Amygdala (tissue), 56 donors: ENCODE data around the gene RALGPS1.

Source experiments
- DNase-seq, 56 donors: peaks; one replicate each; lab custom pipeline; 2025; lab: John Stamatoyannopoulos, UW

Gene RALGPS1

DNA sequence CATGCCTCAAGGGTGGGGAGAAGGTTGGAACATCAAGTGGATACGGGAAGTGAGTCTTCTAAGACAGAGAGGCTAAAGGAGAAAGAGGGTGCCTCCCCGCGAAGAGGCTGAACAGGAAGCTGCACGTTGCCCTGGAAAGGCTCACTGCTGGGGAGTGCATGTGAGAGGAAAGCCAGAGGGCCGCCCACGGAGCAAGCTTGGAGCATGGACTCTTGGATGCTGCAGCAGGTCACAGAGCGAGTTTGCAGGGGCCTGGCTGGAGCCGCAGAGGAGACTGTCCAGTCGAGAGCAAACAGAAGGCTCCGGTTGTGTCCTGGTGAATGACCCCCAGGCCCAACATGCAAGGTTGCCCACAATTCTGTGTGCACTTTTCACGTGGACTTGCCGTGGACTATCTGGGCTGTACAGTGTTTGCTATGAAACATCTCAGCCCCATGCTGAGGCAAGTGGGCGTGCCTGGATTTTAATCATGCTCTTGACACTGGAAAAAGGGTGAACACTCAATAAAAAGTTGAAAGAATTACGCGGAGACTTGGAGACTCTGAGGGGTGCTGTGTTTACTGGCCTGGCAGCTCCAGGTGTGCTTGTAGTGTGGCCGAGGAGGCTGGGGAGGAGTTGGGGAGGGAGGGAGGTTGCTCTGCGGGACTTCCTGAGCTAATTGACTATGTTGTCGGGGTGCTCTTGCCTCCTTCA is 295.5 kb downstream of the RALGPS1 start:
- DNase-seq = no peak

DNA sequence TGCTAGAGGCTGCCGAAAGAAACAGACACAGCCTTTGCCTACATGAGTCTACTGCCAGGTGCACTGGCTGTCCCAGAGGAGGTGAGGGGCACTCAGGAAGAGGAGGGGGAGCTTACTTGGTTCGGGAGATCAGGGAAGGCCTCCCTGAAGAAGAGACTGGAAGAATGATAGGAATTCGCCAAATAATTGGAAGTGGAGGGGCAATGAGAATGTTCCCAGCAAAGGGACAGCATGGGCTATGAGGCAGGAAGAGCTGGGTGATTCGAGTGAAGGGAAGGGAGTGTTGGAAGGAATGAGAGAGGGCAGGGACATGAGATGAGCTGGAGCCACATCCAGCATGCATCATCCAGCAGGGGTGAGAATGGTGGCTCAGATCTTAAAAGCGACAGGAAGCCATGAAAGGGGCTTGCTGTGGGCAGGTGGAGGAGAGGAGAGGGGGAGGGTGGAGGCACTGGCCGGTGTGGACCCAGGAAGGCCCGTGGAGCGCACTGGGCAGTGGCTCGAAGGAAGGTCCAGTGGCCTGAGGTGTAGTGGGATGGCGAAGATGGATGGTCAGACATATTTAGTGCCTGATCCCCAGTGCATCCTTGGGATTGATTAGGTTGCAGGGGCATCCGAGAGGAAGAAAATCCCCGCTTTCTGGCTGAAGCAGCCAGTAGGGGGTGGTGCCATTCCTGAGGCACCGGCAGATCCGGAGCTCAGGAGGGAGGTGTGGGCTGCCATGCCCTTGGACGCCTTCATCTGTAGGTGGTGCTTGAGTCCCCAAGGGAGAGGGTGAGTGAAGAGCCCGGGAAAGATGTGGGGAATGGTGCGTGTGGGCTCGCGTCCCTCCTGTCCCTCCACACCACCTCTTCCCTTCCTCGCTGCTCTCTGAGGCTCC is 296.5 kb downstream of the RALGPS1 start:
- no peak for DNase-seq

DNA sequence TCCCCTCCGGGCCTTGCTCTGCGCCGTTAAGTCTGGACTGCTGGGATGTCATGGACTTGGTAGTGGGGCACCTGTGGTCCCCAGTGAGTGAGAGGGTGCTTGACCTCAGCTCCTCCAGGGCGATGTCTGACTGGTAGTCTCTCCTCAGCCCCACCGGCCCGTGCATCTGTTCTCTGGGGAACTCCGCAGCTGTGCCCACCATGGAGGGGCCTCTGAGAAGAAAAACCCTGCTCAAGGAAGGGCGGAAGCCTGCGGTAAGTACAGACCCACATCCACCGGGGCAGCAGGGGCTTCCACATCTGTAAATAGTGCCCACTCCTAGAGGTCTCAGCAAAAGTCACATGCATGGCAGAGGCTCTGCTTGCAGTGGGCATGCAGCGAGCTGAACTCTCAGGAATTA is 297.4 kb downstream of the RALGPS1 start:
- DNase-seq = no peak

- no peak for DNase-seq
Measured at GRCh38 chr9:127212453-127212852, 297.9 kb downstream of the RALGPS1 start.

GRCh38 chr9:127213859-127214258 is 299.3 kb downstream of the RALGPS1 start:
- DNase-seq = no peak

- DNase-seq = peak in 14 of 56 donors; percentile 4 to 57 (median 20)
Measured at GRCh38 chr9:127214421-127215267, 300.1 kb downstream of the RALGPS1 start.

DNA sequence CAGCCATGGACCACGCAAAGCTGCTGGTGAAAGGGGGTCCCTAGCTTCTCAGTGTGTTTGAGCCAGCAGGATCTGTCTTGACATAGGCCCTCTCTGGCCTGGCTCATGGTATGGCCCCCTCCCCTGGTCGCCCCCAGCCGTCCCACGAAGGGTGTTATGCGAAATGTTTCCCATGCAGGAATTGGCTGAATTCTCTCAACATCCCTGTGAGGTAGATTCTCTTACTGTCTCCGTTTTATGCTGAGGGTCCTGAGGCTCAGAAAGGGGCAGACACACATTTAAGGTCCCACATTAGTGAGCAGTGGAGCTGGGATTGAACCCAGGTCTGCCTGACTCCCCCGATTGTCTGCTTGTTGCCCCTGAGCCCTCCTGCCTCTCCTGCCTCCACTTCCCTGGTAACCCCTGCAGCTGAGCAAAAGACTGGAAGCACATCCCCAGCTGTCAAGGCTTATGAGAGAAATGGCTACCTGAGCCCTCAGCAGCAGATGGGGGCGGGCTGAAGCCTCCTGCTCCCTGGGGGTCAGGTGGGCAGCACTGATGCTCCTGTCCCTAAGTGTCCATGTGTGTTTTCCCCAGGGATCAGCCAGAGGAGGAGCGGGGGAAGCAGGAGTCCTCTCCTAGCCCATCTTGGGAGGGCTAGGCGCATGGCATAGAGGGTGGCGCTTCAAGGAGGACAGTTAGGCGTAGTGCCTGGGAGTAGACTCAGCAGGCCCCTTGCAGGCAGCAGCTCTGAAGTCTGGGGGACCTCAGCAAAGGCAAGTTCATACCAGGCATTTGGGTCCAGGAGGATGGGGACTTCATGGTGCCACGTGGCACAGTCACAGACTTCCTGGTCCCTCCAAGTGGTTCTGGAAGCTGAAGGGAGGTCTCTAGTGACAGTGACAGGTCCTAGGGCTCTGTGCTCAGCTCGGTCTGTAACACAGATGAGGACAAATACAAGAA is 301.0 kb downstream of the RALGPS1 start:
- no peak for DNase-seq

GRCh38 chr9:127216210-127216887 is 301.8 kb downstream of the RALGPS1 start:
- DNase-seq = no peak

GRCh38 chr9:127216888-127217217 is 302.3 kb downstream of the RALGPS1 start:
- DNase-seq = no peak

- DNase-seq = no peak
Measured at GRCh38 chr9:127218818-127219217, 304.2 kb downstream of the RALGPS1 start.

DNA sequence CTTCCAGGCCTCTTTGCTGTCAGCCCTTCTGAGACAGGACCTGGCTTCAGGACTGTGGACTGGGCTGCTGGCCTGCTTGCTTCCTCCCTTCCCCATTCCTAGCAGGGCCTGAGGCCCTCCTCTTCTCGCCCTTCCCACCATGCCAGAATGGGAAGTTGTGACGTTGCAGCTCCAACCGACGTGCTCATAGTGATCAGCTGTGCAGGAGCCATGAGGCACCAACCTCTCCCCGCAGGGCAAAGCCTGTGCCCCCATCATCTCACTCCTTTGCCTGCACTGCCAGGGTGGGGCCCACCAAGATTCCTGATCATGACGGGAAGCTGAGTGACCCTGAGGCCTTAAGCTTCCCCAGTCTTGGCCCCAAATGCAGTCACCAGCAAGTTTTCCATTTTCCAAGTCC is 304.9 kb downstream of the RALGPS1 start:
- no peak for DNase-seq

DNA sequence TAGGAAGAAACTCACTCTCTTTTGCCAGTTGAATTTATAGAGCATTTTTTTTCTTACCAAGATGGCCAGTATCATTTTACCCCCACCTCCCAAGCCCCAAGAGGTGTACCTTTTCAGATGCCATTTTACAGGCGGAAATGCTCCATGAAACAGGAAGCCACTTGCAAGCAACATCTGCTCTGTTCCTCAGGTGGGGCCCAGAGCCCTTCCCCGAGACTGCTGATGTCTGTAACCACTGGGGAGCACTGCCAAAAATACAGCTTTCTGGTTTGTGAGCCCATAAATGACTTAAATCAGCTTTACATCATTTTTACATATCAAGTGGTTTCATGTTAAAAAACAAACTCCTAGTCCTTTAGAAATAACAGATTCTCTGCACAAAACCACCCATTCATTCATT is 307.1 kb downstream of the RALGPS1 start:
- no peak for DNase-seq

DNA sequence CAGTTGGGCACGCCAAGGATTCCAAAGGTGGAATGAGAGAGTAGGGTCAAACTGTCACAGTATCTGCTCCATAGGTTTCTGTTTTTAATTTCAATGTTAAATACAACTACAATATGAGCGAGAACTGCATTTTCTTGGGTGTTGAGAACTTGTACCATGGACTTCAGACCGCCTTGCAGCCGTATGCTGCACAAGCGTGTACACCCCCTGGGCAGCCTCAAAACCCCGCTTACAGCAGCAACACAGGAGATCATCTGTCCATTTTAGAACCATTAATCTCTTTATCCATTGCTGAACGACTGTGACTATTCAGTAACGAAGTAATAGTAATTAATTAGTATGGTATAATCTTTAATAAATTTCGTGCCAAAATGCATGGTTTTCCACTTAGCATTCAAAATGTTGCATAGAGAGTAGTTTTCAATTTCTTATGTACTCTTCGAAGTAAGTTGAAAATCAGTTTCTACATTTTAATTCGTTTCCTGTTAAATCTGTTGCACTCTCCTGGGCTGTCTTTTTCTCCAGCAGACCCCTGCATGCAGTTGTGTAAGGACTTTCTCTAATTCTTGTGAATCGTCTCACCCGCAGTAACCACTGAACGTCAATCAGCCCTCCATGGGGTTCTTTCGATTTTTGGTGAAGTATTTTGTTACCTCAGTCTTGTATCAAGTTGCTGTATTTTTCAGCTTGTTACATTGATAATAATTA is 308.0 kb downstream of the RALGPS1 start:
- DNase-seq = no peak

- no peak for DNase-seq
Measured at GRCh38 chr9:127223266-127223665, 308.7 kb downstream of the RALGPS1 start.

GRCh38 chr9:127223810-127224177 is 309.2 kb downstream of the RALGPS1 start:
- DNase-seq = peak in 2 of 56 donors; percentile 47 to 52

DNA sequence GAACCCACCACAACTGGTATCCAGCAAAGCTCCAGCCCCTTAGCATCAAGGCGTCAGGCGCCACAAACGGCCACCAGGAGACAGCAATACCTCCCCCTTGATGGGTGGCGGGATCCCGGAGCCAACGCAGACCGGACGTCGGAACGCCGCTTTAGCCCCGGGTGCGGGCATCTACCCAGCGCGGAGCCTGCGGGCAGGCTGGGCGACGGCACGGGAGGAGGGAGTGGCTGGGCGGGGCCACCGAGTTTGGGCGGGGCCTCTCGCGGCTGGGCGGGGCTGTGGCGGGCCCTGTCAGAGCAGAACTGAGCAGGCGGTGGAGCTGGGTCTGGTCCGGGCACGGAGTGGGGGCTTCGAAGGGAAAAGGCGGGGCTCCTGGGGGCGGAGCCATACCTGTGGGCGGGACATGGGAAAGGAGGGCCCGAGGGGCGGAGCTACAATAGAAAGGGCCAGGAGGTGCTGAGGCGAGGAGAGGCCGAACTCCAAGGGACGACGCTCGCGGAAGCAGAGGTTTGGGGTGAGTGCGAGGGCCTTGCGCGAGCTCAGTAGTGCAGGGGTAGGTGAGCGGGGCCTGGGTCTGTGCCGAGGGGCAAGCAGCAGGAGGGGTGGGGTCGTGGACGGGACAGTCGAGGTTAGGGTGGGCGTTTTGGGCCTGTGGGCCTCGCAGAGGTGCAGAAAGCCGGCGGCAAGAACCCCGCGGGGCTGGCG is 309.7 kb downstream of the RALGPS1 start:
- peak in 53 of 56 donors; percentile 44 to 94 (median 81) for DNase-seq

GRCh38 chr9:127224883-127225739 is 310.5 kb downstream of the RALGPS1 start:
- DNase-seq = peak; percentile 58 to 99 (median 96)
